ENCODE measurements around the gene PBX4.
A peak's percentile ranks its signal among the peaks of the same experiment; 100 is the strongest.
"Not testable (repeated sequence)": the region's sequence is repeated elsewhere in the genome, so short reads cannot be mapped to it uniquely, and the experiment has no call there.

The PBX4 gene

GRCh38 chr19:19618219-19619051 lies at the start of gene PBX4:
PBX4 (minus strand) TSS chr19:19618687; CDS start chr19:19618629, 58 bp downstream.
- peak; percentile 97 to 98 (median 97) for DNase-seq (ENCODE audit: low read depth in 2 of 3, low spot score in 1 of 3)

- DNase-seq (ENCODE audit: low read depth in 2 of 3, low spot score in 1 of 3): not testable (repeated sequence)
Observed at GRCh38 chr19:19665420-19665948, 47.0 kb upstream of the PBX4 start.

GRCh38 chr19:19663256-19664120 lies 45.0 kb upstream of the PBX4 start, which contains the start of gene ATP13A1:
ATP13A1 (minus strand) TSS chr19:19663676; CDS start chr19:19663666, 10 bp downstream.
- DNase-seq (ENCODE audit: low read depth in 2 of 3, low spot score in 1 of 3): peak; percentile 83 to 92 (median 88)

GRCh38 chr19:19662871-19663255 lies 44.4 kb upstream of the PBX4 start:
- no peak for DNase-seq (ENCODE audit: low read depth in 2 of 3, low spot score in 1 of 3)

- DNase-seq (ENCODE audit: low read depth in 2 of 3, low spot score in 1 of 3): no peak
Observed at GRCh38 chr19:19662344-19662743, 43.9 kb upstream of the PBX4 start.

GRCh38 chr19:19661675-19662251 lies 43.3 kb upstream of the PBX4 start:
- peak; percentile 30 to 42 (median 32) for DNase-seq (ENCODE audit: low read depth in 2 of 3, low spot score in 1 of 3)

- no peak for DNase-seq (ENCODE audit: low read depth in 2 of 3, low spot score in 1 of 3)
Observed at GRCh38 chr19:19661141-19661674, 42.7 kb upstream of the PBX4 start.

- DNase-seq (ENCODE audit: low read depth in 2 of 3, low spot score in 1 of 3): no peak
Observed at GRCh38 chr19:19659646-19660245, 41.3 kb upstream of the PBX4 start.

- no peak for DNase-seq (ENCODE audit: low read depth in 2 of 3, low spot score in 1 of 3)
Observed at GRCh38 chr19:19657397-19657783, 38.9 kb upstream of the PBX4 start.

GRCh38 chr19:19656451-19657396 lies 38.2 kb upstream of the PBX4 start:
- DNase-seq (ENCODE audit: low read depth in 2 of 3, low spot score in 1 of 3): no peak

- DNase-seq (ENCODE audit: low read depth in 2 of 3, low spot score in 1 of 3): no peak
Observed at GRCh38 chr19:19655641-19656343, 37.3 kb upstream of the PBX4 start.

GRCh38 chr19:19655051-19655594 lies 36.6 kb upstream of the PBX4 start:
- no peak for DNase-seq (ENCODE audit: low read depth in 2 of 3, low spot score in 1 of 3)

- DNase-seq (ENCODE audit: low read depth in 2 of 3, low spot score in 1 of 3): no peak
Observed at GRCh38 chr19:19654441-19654840, 36.0 kb upstream of the PBX4 start.

GRCh38 chr19:19653597-19654147 lies 35.2 kb upstream of the PBX4 start:
- no peak for DNase-seq (ENCODE audit: low read depth in 2 of 3, low spot score in 1 of 3)

- DNase-seq (ENCODE audit: low read depth in 2 of 3, low spot score in 1 of 3): no peak
Observed at GRCh38 chr19:19652482-19653295, 34.2 kb upstream of the PBX4 start.

GRCh38 chr19:19651076-19651475 lies 32.6 kb upstream of the PBX4 start:
- no peak for DNase-seq (ENCODE audit: low read depth in 2 of 3, low spot score in 1 of 3)

- no peak for DNase-seq (ENCODE audit: low read depth in 2 of 3, low spot score in 1 of 3)
Observed at GRCh38 chr19:19650331-19650730, 31.8 kb upstream of the PBX4 start.
